ENCODE measurements around the gene GNA12.

The GNA12 gene

DNA sequence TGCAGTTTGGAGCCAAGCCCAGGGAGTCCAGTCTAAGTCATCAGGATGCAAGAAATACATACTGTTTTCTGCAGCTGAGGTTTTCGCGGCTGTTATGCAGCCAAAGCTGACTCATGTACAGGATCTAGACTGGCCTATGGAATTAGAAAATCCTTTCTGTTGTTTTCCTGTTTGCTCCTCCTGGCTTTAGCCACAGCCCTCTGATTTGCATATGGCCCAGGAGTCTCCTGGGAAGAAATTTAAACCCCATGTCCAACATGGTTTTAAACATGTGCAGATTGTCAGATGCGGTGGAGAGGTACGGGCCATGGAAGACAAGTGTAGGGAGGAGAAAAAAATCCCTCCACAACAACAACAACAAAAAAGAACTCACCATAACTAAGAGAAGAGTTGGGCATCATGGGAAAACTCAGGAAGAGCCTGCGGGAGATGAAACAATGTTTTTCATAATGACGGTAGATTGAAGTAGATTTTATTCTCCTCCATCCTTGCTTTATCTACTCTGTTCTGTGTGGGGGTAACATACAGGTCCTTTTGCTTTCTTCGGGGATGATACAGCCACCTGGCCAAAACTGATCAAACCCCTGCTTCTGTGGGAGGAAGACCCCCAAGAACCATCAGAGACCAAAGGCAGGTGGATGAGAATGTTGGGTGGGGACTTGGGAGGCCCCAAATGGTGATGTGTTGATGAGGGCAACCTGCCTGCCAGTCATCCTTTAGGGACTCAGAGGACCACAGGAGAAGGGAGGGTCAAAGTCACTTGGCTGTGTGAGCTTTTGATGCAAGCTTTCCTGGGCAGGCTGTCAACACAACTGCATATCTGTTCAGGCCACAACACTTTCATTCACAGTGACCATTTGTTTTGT is 29.8 kb upstream of the GNA12 start:
- H3K27ac Mint-ChIP-seq: peak overlapping the region; percentile 88
- peak; percentile 72 for ATAC-seq
- no peaks in the 10 kb centered on the region for H3K27me3 Mint-ChIP-seq
- peaks cover 58% of the 10 kb centered on the region for H3K4me1 Mint-ChIP-seq
- H3K36me3 Mint-ChIP-seq: no peaks in the 10 kb centered on the region
- no peak overlapping the region for H3K4me3 Mint-ChIP-seq
- H3K9me3 Mint-ChIP-seq: no peaks in the 10 kb centered on the region

DNA sequence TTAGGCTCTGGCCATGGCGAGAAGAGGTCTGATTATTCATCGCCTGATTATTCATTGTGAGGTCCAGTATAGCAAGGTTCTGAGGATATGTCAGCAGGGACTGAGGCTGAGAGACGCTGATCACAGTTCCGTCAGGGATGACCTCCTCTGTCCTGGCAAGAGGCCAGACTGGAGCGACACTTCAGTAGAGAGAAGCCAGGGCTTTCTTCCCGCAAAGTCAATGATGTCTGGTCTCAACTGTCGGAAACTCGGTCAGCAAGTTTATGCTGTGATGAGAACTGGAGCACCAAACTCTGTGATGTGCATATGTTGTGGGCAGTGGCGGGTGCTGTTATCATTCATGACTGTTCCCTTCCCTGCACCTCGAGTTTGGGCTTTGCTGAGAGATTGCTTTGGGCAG is 29.0 kb upstream of the GNA12 start:
- H3K27ac Mint-ChIP-seq: peak overlapping the region; percentile 88
- ATAC-seq: no peak

GRCh38 chr7:2872296-2872874 is 28.3 kb upstream of the GNA12 start:
- Mint-ChIP-seq H3K4me3 (no peak overlapping the region), H3K9me3 (no peaks in the 10 kb centered on the region), H3K27me3 (no peaks in the 10 kb centered on the region), H3K27ac (peak overlapping the region; percentile 88), H3K36me3 (no peaks in the 10 kb centered on the region), H3K4me1 (peaks cover 50% of the 10 kb centered on the region)
- no peak for ATAC-seq

More for the DNA sequence above, 29.0 kb upstream of the GNA12 start:
- H3K9me3 Mint-ChIP-seq: no peaks in the 10 kb centered on the region
- no peak overlapping the region for H3K4me3 Mint-ChIP-seq
- H3K27me3 Mint-ChIP-seq: no peaks in the 10 kb centered on the region
- H3K4me1 Mint-ChIP-seq: peaks cover 50% of the 10 kb centered on the region
- H3K36me3 Mint-ChIP-seq: no peaks in the 10 kb centered on the region

DNA sequence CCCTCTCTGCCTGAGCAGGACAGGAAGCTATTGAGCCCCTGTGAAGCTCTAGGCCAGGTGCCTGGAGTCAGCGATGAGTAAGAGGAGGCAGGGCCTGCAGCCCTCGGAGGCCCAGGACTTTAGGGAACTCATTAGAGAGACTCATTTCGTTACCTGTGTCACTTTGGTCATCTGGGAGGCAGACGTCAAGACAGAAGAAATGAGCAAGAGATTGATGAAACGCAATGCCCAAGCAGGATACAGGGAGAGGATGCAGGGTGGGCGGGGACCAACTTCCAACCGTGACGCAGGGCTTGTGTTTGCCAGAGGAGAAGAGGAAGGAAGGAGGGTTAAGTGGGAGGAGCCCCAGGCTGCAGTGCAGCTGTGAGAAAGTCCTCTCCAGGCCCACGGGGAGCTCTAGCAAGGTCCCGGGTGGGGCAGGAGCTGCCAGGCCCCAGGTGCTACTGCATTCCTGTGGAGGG is 26.4 kb upstream of the GNA12 start:
- H3K4me3 Mint-ChIP-seq: peak overlapping the region; percentile 75

GRCh38 chr7:2869981-2870380 is 25.9 kb upstream of the GNA12 start:
- H3K36me3 Mint-ChIP-seq: no peaks in the 10 kb centered on the region
- peak overlapping the region; percentile 88 for H3K27ac Mint-ChIP-seq
- no peaks in the 10 kb centered on the region for H3K27me3 Mint-ChIP-seq
- peak; percentile 2 for ATAC-seq
- H3K4me3 Mint-ChIP-seq: peak overlapping the region; percentile 75
- peaks cover 54% of the 10 kb centered on the region for H3K4me1 Mint-ChIP-seq
- no peaks in the 10 kb centered on the region for H3K9me3 Mint-ChIP-seq

More for the DNA sequence above, 26.4 kb upstream of the GNA12 start:
- ATAC-seq: peak; percentile 87
- Mint-ChIP-seq H3K27me3 (no peaks in the 10 kb centered on the region), H3K27ac (peak overlapping the region; percentile 88), H3K9me3 (no peaks in the 10 kb centered on the region), H3K36me3 (no peaks in the 10 kb centered on the region), H3K4me1 (peaks cover 50% of the 10 kb centered on the region)

DNA sequence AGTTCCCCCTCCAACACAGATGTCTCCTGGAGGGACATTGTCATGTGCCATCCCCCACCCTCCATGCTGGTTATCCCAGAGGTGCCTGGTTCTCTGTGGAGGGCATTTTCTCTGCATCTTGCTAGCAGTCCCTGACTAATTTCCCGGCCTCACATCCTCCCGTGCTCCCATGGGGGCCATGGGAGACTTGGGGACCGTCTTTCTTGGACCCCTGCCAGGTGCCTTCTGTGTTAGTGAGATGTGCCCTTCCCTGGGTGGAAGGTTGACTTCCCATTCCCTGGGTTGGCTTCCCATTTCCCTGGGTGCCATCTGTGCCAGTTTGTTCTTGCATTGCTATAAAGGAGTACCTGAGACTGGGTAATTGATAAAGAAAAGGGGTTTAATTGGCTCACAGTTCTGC is 22.5 kb upstream of the GNA12 start:
- peaks cover 59% of the 10 kb centered on the region for H3K4me1 Mint-ChIP-seq
- ATAC-seq: no peak
- H3K9me3 Mint-ChIP-seq: no peaks in the 10 kb centered on the region
- H3K36me3 Mint-ChIP-seq: no peaks in the 10 kb centered on the region
- no peaks in the 10 kb centered on the region for H3K27me3 Mint-ChIP-seq
- no peak overlapping the region for H3K4me3 Mint-ChIP-seq
- peak overlapping the region; percentile 29 for H3K27ac Mint-ChIP-seq

DNA sequence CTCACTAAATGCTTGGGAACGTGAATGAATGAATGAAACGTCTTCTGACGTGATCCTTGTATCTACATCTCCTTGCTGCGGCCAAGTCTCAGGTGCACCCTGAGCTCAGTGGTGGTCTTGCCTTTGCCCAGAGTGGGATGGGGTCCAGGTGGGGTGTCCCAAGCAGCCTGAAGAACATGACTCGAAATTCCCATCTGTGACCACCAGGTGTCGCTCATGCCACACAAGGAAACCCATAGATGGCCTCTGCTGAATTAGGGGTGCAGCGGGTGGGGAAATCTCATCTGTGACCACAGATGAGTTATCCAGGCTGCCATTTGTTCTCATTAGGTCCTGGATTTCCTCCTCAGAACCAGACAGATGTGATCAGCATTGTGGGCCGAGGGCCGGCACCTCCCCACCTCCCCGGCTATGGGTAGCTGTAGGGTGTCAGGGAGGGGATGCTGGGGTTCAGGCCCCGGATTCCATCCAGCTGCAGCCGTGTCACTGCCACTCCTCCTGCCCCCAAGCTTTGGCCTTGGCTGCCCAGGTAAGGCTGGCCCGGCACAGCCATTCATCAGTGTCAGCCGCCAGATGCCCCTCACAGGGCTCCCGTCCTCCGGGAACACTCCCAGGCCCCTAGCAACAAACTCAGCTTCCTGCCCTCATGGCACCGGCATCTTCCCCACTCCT is 21.0 kb upstream of the GNA12 start:
- peak overlapping the region; percentile 95 for H3K27ac Mint-ChIP-seq
- peaks cover 51% of the 10 kb centered on the region for H3K4me1 Mint-ChIP-seq
- peak overlapping the region; percentile 31 for H3K4me3 Mint-ChIP-seq
- H3K27me3 Mint-ChIP-seq: no peaks in the 10 kb centered on the region
- no peaks in the 10 kb centered on the region for H3K36me3 Mint-ChIP-seq
- ATAC-seq: no peak
- H3K9me3 Mint-ChIP-seq: no peaks in the 10 kb centered on the region

DNA sequence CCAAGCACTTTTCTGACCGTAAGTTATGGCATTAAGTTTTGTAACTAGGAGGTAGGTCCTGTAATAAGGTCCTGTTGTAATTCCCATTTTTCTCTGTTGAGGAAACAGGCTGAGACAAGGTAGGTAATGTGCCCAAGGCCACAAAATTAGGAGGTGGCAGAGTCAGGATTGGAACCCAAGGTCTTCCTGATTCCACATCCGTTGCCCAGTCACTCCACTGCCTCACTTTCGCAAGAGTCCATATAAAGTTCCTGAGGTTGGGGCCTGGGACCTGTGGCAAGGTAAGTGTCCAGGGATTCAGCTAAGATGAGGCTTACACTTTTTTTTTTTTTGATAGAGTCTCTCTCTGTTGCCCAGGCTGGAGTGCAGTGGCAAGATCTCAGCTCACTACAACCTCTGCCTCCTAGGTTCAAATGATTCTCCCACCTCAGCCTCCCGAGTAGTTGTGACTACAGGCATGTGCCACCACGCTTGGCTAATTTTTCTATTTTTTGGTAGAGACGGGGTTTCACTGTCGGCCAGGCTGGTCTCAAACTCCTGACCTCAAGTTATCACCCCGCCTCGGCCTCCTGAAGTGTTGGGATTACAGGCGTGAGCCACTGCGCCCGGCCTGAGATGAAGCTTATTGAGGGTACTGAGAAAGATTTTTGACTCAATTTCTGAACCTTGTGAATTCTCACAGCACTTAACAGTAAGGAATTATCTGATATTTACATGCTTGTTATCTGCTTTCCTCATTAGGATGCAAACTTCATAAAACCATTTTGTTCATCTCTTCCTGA is 20.3 kb upstream of the GNA12 start:
- no peak for ATAC-seq
- Mint-ChIP-seq H3K27ac (peak overlapping the region; percentile 95), H3K4me1 (peaks cover 49% of the 10 kb centered on the region), H3K36me3 (no peaks in the 10 kb centered on the region), H3K27me3 (no peaks in the 10 kb centered on the region), H3K4me3 (no peak overlapping the region), H3K9me3 (no peaks in the 10 kb centered on the region)

GRCh38 chr7:2863461-2864066 is 19.5 kb upstream of the GNA12 start:
- Mint-ChIP-seq H3K27me3 (no peaks in the 10 kb centered on the region), H3K4me3 (peak overlapping the region; percentile 74), H3K4me1 (peaks cover 45% of the 10 kb centered on the region), H3K27ac (peak overlapping the region; percentile 95), H3K36me3 (no peaks in the 10 kb centered on the region), H3K9me3 (no peaks in the 10 kb centered on the region)
- ATAC-seq: peak; percentile 97

GRCh38 chr7:2862831-2863361 is 18.8 kb upstream of the GNA12 start:
- Mint-ChIP-seq H3K27ac (peak overlapping the region; percentile 95), H3K4me1 (peaks cover 50% of the 10 kb centered on the region), H3K27me3 (no peaks in the 10 kb centered on the region), H3K9me3 (no peaks in the 10 kb centered on the region), H3K36me3 (no peaks in the 10 kb centered on the region), H3K4me3 (peak overlapping the region; percentile 74)
- peak; percentile 3 for ATAC-seq

- no peak overlapping the region for H3K27ac Mint-ChIP-seq
- ATAC-seq: no peak
- no peaks in the 10 kb centered on the region for H3K9me3 Mint-ChIP-seq
- no peaks in the 10 kb centered on the region for H3K36me3 Mint-ChIP-seq
- no peak overlapping the region for H3K4me3 Mint-ChIP-seq
- no peaks in the 10 kb centered on the region for H3K27me3 Mint-ChIP-seq
- peaks cover 50% of the 10 kb centered on the region for H3K4me1 Mint-ChIP-seq
Observed at GRCh38 chr7:2861509-2861908, 17.4 kb upstream of the GNA12 start.

DNA sequence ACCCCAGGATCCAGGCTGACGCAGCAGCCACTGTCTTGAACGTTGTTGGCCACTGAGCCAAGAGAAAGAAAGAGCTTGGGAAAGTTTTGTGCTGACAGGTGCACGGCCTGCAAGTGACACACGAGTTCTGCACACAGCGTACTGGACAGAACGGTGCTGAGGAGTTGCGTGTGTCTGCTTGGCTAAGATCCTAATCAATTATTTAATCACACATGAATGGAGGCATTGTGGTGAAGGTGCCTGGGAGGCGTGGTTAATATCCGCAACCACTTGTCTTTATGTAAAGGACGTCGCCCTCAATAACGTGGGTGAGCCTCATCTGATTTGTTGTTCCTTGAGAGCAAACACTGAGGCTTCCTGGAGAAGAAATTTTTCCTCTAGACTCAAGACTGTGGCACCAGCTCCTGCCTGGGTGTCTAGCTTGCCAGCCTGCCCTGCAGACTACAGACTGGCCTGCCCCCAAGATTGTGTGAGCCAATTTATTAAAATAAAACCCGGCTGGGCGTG is 16.6 kb upstream of the GNA12 start:
- Mint-ChIP-seq H3K4me1 (peaks cover 50% of the 10 kb centered on the region), H3K36me3 (no peaks in the 10 kb centered on the region), H3K4me3 (no peak overlapping the region), H3K27ac (peak overlapping the region; percentile 49), H3K9me3 (no peaks in the 10 kb centered on the region), H3K27me3 (no peaks in the 10 kb centered on the region)
- no peak for ATAC-seq

DNA sequence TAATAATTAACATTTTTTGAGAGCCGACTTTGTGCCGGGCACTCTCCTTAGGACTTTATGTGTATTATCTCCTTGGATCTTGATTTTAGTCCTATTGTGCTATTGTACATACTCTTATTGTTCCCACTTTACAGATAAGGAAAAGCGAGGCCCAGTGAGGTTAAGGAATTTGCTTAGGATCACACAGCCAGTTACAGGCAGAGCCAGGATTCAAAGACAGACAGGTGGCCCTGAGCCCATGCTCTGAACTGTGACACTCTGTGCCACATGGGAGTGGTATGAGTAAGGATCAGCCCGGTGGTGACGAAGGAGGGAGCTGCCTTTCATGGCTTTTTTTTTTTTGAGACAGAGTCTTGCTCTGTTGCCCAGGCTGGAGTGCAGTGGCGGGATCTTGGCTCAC is 15.8 kb upstream of the GNA12 start:
- no peak for ATAC-seq
- Mint-ChIP-seq H3K27ac (peak overlapping the region; percentile 49), H3K4me3 (no peak overlapping the region), H3K36me3 (no peaks in the 10 kb centered on the region), H3K4me1 (peaks cover 46% of the 10 kb centered on the region), H3K27me3 (no peaks in the 10 kb centered on the region), H3K9me3 (no peaks in the 10 kb centered on the region)

- H3K27ac Mint-ChIP-seq: no peak overlapping the region
- no peak overlapping the region for H3K4me3 Mint-ChIP-seq
- peaks cover 32% of the 10 kb centered on the region for H3K4me1 Mint-ChIP-seq
Observed at GRCh38 chr7:2858621-2859020, 14.5 kb upstream of the GNA12 start.

More at GRCh38 chr7:2858621-2859020, 14.5 kb upstream of the GNA12 start:
- H3K9me3 Mint-ChIP-seq: no peaks in the 10 kb centered on the region
- H3K36me3 Mint-ChIP-seq: no peaks in the 10 kb centered on the region
- no peaks in the 10 kb centered on the region for H3K27me3 Mint-ChIP-seq
- ATAC-seq: no peak

Measured in stimulated activated memory B cell treated with anti-CD40 and anti-IgM and Interleukin-4, amounts not matched to agents 10 μg/mL and 1 μg/mL and 100 μg/mL, for 72 hours (primary cell).